Astrocyte of the spinal cord (primary cell): Measurements from ENCODE around the gene EFCAB9.

Source experiments
- DNase-seq: peaks from one replicate; pipeline ENCODE4 v3.0.0; 2011; ENCODE audit warnings: low read depth, low spot score
- H3K4me3 ChIP-seq: 2 replicates; pipeline ENCODE4 v1.5.1; 2011; ENCODE audit warnings: low read depth, mild to moderate bottlenecking, low read length, moderate library complexity
- CTCF ChIP-seq: IDR thresholded peaks from 2 replicates; pipeline ENCODE4 v1.5.1; 2012; ENCODE audit warnings: low read depth, mild to moderate bottlenecking, low read length, inconsistent platforms
- in situ Hi-C: cut with HindIII; loops from 2 replicates; pipeline ENCODE4 v1.10.0; 2017; ENCODE audit warnings: low sequenced_read_pairs

The EFCAB9 gene

GRCh38 chr5:172235132-172235780 is 41.3 kb downstream of the EFCAB9 start:
- no peak for TF ChIP-seq CTCF
- DNase-seq: peak; percentile 8
- H3K4me3 ChIP-seq: no peak overlapping the region
- in situ Hi-C loops: no loop called here

GRCh38 chr5:172235827-172236736 is 42.1 kb downstream of the EFCAB9 start:
- H3K4me3 ChIP-seq: no peak overlapping the region
- no peak for TF ChIP-seq CTCF
- in situ Hi-C loops: no loop called here
- DNase-seq: no peak

GRCh38 chr5:172238334-172238733 is 44.4 kb downstream of the EFCAB9 start:
- TF ChIP-seq CTCF: no peak
- DNase-seq: no peak
- in situ Hi-C loops: no loop called here
- no peak overlapping the region for H3K4me3 ChIP-seq

GRCh38 chr5:172243302-172243701 is 49.3 kb downstream of the EFCAB9 start:
- H3K4me3 ChIP-seq: no peak overlapping the region
- DNase-seq: no peak
- no peak for TF ChIP-seq CTCF
- in situ Hi-C loops: no loop called here

- in situ Hi-C loops: no loop called here
These were observed 51.1 kb downstream of the EFCAB9 start for GRCh38 chr5:172245046-172245445.

GRCh38 chr5:172245703-172246125 is 51.7 kb downstream of the EFCAB9 start:
- H3K4me3 ChIP-seq: no peak overlapping the region
- no peak for DNase-seq
- in situ Hi-C loops: no loop called here
- TF ChIP-seq CTCF: no peak

More at GRCh38 chr5:172245046-172245445, 51.1 kb downstream of the EFCAB9 start:
- no peak overlapping the region for H3K4me3 ChIP-seq
- no peak for DNase-seq
- no peak for TF ChIP-seq CTCF
